ENCODE measurements around the gene PRKN.

PRKN gene

GRCh38 chr6:162217058-162217457, 510.5 kb downstream of the PRKN start:
- ATAC-seq (ENCODE audit: low read depth) (no peak), DNase-seq (ENCODE audit: low spot score) (no peak)
- no peak overlapping the region for H3K27ac ChIP-seq (ENCODE audit: poor library complexity, severe bottlenecking)
- TF ChIP-seq CTCF (IDR thresholded peaks at IDR 0.05; ENCODE audit: poor library complexity, severe bottlenecking) = no peak
- H3K4me3 ChIP-seq (ENCODE audit: severe bottlenecking) = no peak overlapping the region
- H3K27me3 ChIP-seq (ENCODE audit: insufficient read depth, poor library complexity, severe bottlenecking) = no peaks in the 10 kb centered on the region
- no peaks in the 10 kb centered on the region for H3K9me3 ChIP-seq (ENCODE audit: severe bottlenecking)
- no peaks in the 10 kb centered on the region for H3K4me1 ChIP-seq (ENCODE audit: insufficient read depth, poor library complexity, severe bottlenecking)
- no peaks in the 10 kb centered on the region for H3K36me3 ChIP-seq (ENCODE audit: low read depth)

- DNase-seq (ENCODE audit: low spot score) (no peak), ATAC-seq (ENCODE audit: low read depth) (no peak)
- no peaks in the 10 kb centered on the region for H3K36me3 ChIP-seq (ENCODE audit: low read depth)
- H3K4me3 ChIP-seq (ENCODE audit: severe bottlenecking) = no peak overlapping the region
- TF ChIP-seq CTCF (IDR thresholded peaks at IDR 0.05; ENCODE audit: poor library complexity, severe bottlenecking) = no peak
- no peaks in the 10 kb centered on the region for H3K27me3 ChIP-seq (ENCODE audit: insufficient read depth, poor library complexity, severe bottlenecking)
- H3K27ac ChIP-seq (ENCODE audit: poor library complexity, severe bottlenecking) = no peak overlapping the region
- no peaks in the 10 kb centered on the region for H3K4me1 ChIP-seq (ENCODE audit: insufficient read depth, poor library complexity, severe bottlenecking)
- H3K9me3 ChIP-seq (ENCODE audit: severe bottlenecking) = no peaks in the 10 kb centered on the region
These were observed 515.8 kb downstream of the PRKN start for GRCh38 chr6:162211777-162212176.

GRCh38 chr6:162211022-162211421, 516.5 kb downstream of the PRKN start:
- DNase-seq (ENCODE audit: low spot score) = no peak
- TF ChIP-seq CTCF (IDR thresholded peaks at IDR 0.05; ENCODE audit: poor library complexity, severe bottlenecking) = no peak
- Histone ChIP-seq H3K36me3 (ENCODE audit: low read depth) (no peaks in the 10 kb centered on the region), H3K27me3 (ENCODE audit: insufficient read depth, poor library complexity, severe bottlenecking) (no peaks in the 10 kb centered on the region), H3K4me1 (ENCODE audit: insufficient read depth, poor library complexity, severe bottlenecking) (no peaks in the 10 kb centered on the region), H3K9me3 (ENCODE audit: severe bottlenecking) (no peaks in the 10 kb centered on the region), H3K4me3 (ENCODE audit: severe bottlenecking) (no peak overlapping the region), H3K27ac (ENCODE audit: poor library complexity, severe bottlenecking) (no peak overlapping the region)
- no peak for ATAC-seq (ENCODE audit: low read depth)

GRCh38 chr6:162203287-162203686, 524.3 kb downstream of the PRKN start:
- no peak for TF ChIP-seq CTCF (IDR thresholded peaks at IDR 0.05; ENCODE audit: poor library complexity, severe bottlenecking)
- H3K4me3 ChIP-seq (ENCODE audit: severe bottlenecking) = no peak overlapping the region
- ATAC-seq (ENCODE audit: low read depth) (no peak), DNase-seq (ENCODE audit: low spot score) (no peak)
- no peaks in the 10 kb centered on the region for H3K27me3 ChIP-seq (ENCODE audit: insufficient read depth, poor library complexity, severe bottlenecking)
- no peaks in the 10 kb centered on the region for H3K36me3 ChIP-seq (ENCODE audit: low read depth)
- no peak overlapping the region for H3K27ac ChIP-seq (ENCODE audit: poor library complexity, severe bottlenecking)
- H3K4me1 ChIP-seq (ENCODE audit: insufficient read depth, poor library complexity, severe bottlenecking) = no peaks in the 10 kb centered on the region
- no peaks in the 10 kb centered on the region for H3K9me3 ChIP-seq (ENCODE audit: severe bottlenecking)

GRCh38 chr6:162200945-162201690, 526.4 kb downstream of the PRKN start:
- H3K36me3 ChIP-seq (ENCODE audit: low read depth) = no peaks in the 10 kb centered on the region
- ATAC-seq (ENCODE audit: low read depth) (no peak), DNase-seq (ENCODE audit: low spot score) (no peak)
- H3K27me3 ChIP-seq (ENCODE audit: insufficient read depth, poor library complexity, severe bottlenecking) = no peaks in the 10 kb centered on the region
- H3K4me1 ChIP-seq (ENCODE audit: insufficient read depth, poor library complexity, severe bottlenecking) = no peaks in the 10 kb centered on the region
- no peak overlapping the region for H3K27ac ChIP-seq (ENCODE audit: poor library complexity, severe bottlenecking)
- no peaks in the 10 kb centered on the region for H3K9me3 ChIP-seq (ENCODE audit: severe bottlenecking)
- no peak overlapping the region for H3K4me3 ChIP-seq (ENCODE audit: severe bottlenecking)
- TF ChIP-seq CTCF (IDR thresholded peaks at IDR 0.05; ENCODE audit: poor library complexity, severe bottlenecking) = no peak
